DND-41 (cell line): ENCODE measurements around the gene SLC35F4.

Source experiments
- ATAC-seq: fragments of 200-7000 bp; cut with Tn5 transposase; 3 replicates; pipeline ENCODE4 v1.9.1; 2021; ENCODE audit warnings: low read depth; ENCODE audit not compliant: insufficient read depth
- DNase-seq: peaks from one replicate; pipeline ENCODE4 v3.0.0-alpha.2; 2020
- H2AFZ ChIP-seq: 2 replicates; pipeline ENCODE4 v1.6.0; 2012; ENCODE audit warnings: low read depth, low read length
- H3K27ac ChIP-seq: 2 replicates; pipeline ENCODE4 v1.5.1; 2012; ENCODE audit warnings: low read length, inconsistent platforms
- H3K27me3 ChIP-seq: fragments of 200-600 bp; sonication (generic); 2 replicates; pipeline ENCODE4 v1.6.0; 2012; ENCODE audit warnings: low read length, mild to moderate bottlenecking, inconsistent platforms; ENCODE audit not compliant: insufficient read depth, poor library complexity
- H3K36me3 ChIP-seq: 2 replicates; pipeline ENCODE4 v1.5.1; 2012; ENCODE audit warnings: low read length, inconsistent platforms; ENCODE audit not compliant: insufficient read depth
- H3K4me1 ChIP-seq: 2 replicates; pipeline ENCODE4 v1.5.1; 2012; ENCODE audit warnings: mild to moderate bottlenecking, low read length; ENCODE audit not compliant: insufficient read depth
- H3K4me2 ChIP-seq: 2 replicates; pipeline ENCODE4 v1.6.0; 2012; ENCODE audit warnings: mild to moderate bottlenecking, moderate library complexity, low read length, inconsistent platforms; ENCODE audit not compliant: insufficient read depth
- H3K4me3 ChIP-seq, 2 experiments: fragments of 200-600 bp in 1 of 2; shearing (Covaris generic) in 1 of 2; 2 replicates each; pipeline ENCODE4 v1.5.1; 2012 to 2016; ENCODE audit warnings: inconsistent platforms in 2 of 2, low read length in 2 of 2, mild to moderate bottlenecking in 2 of 2, low read depth in 1 of 2, moderate library complexity in 1 of 2
- H3K79me2 ChIP-seq: 2 replicates; pipeline ENCODE4 v1.6.0; 2012; ENCODE audit warnings: low read length, inconsistent platforms; ENCODE audit not compliant: insufficient read depth
- H3K9ac ChIP-seq: 2 replicates; pipeline ENCODE4 v1.6.0; 2012; ENCODE audit warnings: low read depth, mild to moderate bottlenecking, inconsistent platforms, low read length, moderate library complexity
- H3K9me3 ChIP-seq: 2 replicates; pipeline ENCODE4 v1.5.1; 2012; ENCODE audit warnings: low read length, moderate library complexity, mild to moderate bottlenecking, inconsistent platforms; ENCODE audit not compliant: insufficient read depth, severe bottlenecking
- H4K20me1 ChIP-seq: 2 replicates; pipeline ENCODE4 v1.6.0; 2012; ENCODE audit warnings: low read length; ENCODE audit not compliant: insufficient read depth
- CTCF ChIP-seq: IDR thresholded peaks from 2 replicates; pipeline ENCODE4 v1.5.1; 2012; ENCODE audit warnings: borderline replicate concordance, low read length, moderate library complexity, mild to moderate bottlenecking; ENCODE audit not compliant: poor library complexity, severe bottlenecking; ENCODE audit errors: extremely low read depth
- EZH2 ChIP-seq: IDR thresholded peaks from 3 replicates; pipeline ENCODE4 v1.6.1; 2012; ENCODE audit warnings: borderline replicate concordance, low read depth, mild to moderate bottlenecking, moderate library complexity, low read length, inconsistent platforms; ENCODE audit not compliant: severe bottlenecking

Gene SLC35F4

GRCh38 chr14:57869617-57870016 lies 3.7 kb upstream of the SLC35F4 start:
- no peaks in the 10 kb centered on the region for H3K79me2 ChIP-seq
- no peak overlapping the region for H3K27ac ChIP-seq
- H3K4me2 ChIP-seq: no peak overlapping the region
- no peaks in the 10 kb centered on the region for H3K9me3 ChIP-seq
- no peak overlapping the region for H2AFZ ChIP-seq
- H3K4me1 ChIP-seq: no peaks in the 10 kb centered on the region
- TF ChIP-seq EZH2: no peak
- H4K20me1 ChIP-seq: no peaks in the 10 kb centered on the region
- ATAC-seq: no peak
- H3K9ac ChIP-seq: no peak overlapping the region
- no peaks in the 10 kb centered on the region for H3K27me3 ChIP-seq
- no peak for DNase-seq
- no peak overlapping the region for H3K4me3 ChIP-seq
- H3K36me3 ChIP-seq: no peaks in the 10 kb centered on the region

GRCh38 chr14:57866199-57866705 lies 360 bp upstream of the SLC35F4 start:
- H3K9me3 ChIP-seq: no peaks in the 10 kb centered on the region
- no peaks in the 10 kb centered on the region for H3K36me3 ChIP-seq
- H3K27me3 ChIP-seq: no peaks in the 10 kb centered on the region
- no peaks in the 10 kb centered on the region for H4K20me1 ChIP-seq
- H3K4me2 ChIP-seq: no peak overlapping the region
- H2AFZ ChIP-seq: no peak overlapping the region
- DNase-seq: no peak
- H3K9ac ChIP-seq: no peak overlapping the region
- no peak for ATAC-seq
- H3K4me1 ChIP-seq: no peaks in the 10 kb centered on the region
- H3K79me2 ChIP-seq: no peaks in the 10 kb centered on the region
- no peak overlapping the region for H3K27ac ChIP-seq
- no peak for TF ChIP-seq EZH2
- no peak for TF ChIP-seq CTCF
- H3K4me3 ChIP-seq: no peak overlapping the region

GRCh38 chr14:57865066-57865402 lies 858 bp downstream of the SLC35F4 start:
- H3K4me2 ChIP-seq: no peak overlapping the region
- H3K4me1 ChIP-seq: no peaks in the 10 kb centered on the region
- ATAC-seq (no peak), DNase-seq (no peak)
- no peak for TF ChIP-seq EZH2
- no peaks in the 10 kb centered on the region for H3K36me3 ChIP-seq
- H3K27me3 ChIP-seq: no peaks in the 10 kb centered on the region
- H3K9me3 ChIP-seq: no peaks in the 10 kb centered on the region
- no peak overlapping the region for H3K9ac ChIP-seq
- H3K27ac ChIP-seq: no peak overlapping the region
- no peaks in the 10 kb centered on the region for H3K79me2 ChIP-seq
- no peak overlapping the region for H3K4me3 ChIP-seq
- H2AFZ ChIP-seq: no peak overlapping the region
- no peaks in the 10 kb centered on the region for H4K20me1 ChIP-seq

- no peak overlapping the region for H3K4me3 ChIP-seq
- H2AFZ ChIP-seq: no peak overlapping the region
- H3K9me3 ChIP-seq: no peaks in the 10 kb centered on the region
- H3K4me1 ChIP-seq: no peaks in the 10 kb centered on the region
- no peaks in the 10 kb centered on the region for H3K79me2 ChIP-seq
- ATAC-seq (no peak), DNase-seq (no peak)
- no peak overlapping the region for H3K4me2 ChIP-seq
- no peaks in the 10 kb centered on the region for H3K36me3 ChIP-seq
- H3K27ac ChIP-seq: no peak overlapping the region
- H3K27me3 ChIP-seq: no peaks in the 10 kb centered on the region
- H3K9ac ChIP-seq: no peak overlapping the region
- no peaks in the 10 kb centered on the region for H4K20me1 ChIP-seq
- no peak for TF ChIP-seq CTCF
- no peak for TF ChIP-seq EZH2
Observed at GRCh38 chr14:57864659-57865058, 1.2 kb downstream of the SLC35F4 start.
